Duodenal mucosa (tissue), 2 donors: ENCODE measurements around the gene LILRB5.

Source experiments
- H3K27ac ChIP-seq: one replicate; pipeline ENCODE4 v1.7.0; 2013; ENCODE audit warnings: low read depth, low read length
- H3K27me3 ChIP-seq, 2 donors: one replicate each; pipeline ENCODE4 v1.7.0; 2013; ENCODE audit warnings: low read length in 2 of 2, control low read depth in 1 of 2; ENCODE audit not compliant: insufficient read depth in 2 of 2, control insufficient read depth in 1 of 2
- H3K36me3 ChIP-seq, 2 donors: one replicate each; pipeline ENCODE4 v1.7.0; 2013; ENCODE audit warnings: low read length in 2 of 2, control low read depth in 1 of 2; ENCODE audit not compliant: insufficient read depth in 2 of 2, control insufficient read depth in 1 of 2
- H3K4me1 ChIP-seq, 2 donors: one replicate each; pipeline ENCODE4 v1.7.0; 2013; ENCODE audit warnings: low read length in 2 of 2, control low read depth in 1 of 2; ENCODE audit not compliant: insufficient read depth in 2 of 2, control insufficient read depth in 1 of 2
- H3K4me3 ChIP-seq, 2 donors: one replicate each; pipeline ENCODE4 v1.7.0; 2013; ENCODE audit warnings: low read length in 2 of 2, low read depth in 1 of 2
- H3K9ac ChIP-seq, 2 donors: one replicate each; pipeline ENCODE4 v1.7.0; 2013; ENCODE audit warnings: low read length in 2 of 2, low read depth in 1 of 2
- H3K9me3 ChIP-seq, 2 donors: one replicate each; pipeline ENCODE4 v1.7.0; 2013; ENCODE audit warnings: low read length in 2 of 2, control low read depth in 1 of 2; ENCODE audit not compliant: control insufficient read depth in 1 of 2

LILRB5 gene

GRCh38 chr19:54256250-54257115 lies 590 bp downstream of the LILRB5 start:
- Histone ChIP-seq H3K4me3 (no peak overlapping the region), H3K27me3 (peaks cover 0 to 4% of the 10 kb centered on the region in 2 donors), H3K4me1 (no peaks in the 10 kb centered on the region), H3K36me3 (no peaks in the 10 kb centered on the region), H3K9me3 (no peaks in the 10 kb centered on the region), H3K9ac (no peak overlapping the region), H3K27ac (no peak overlapping the region)

DNA sequence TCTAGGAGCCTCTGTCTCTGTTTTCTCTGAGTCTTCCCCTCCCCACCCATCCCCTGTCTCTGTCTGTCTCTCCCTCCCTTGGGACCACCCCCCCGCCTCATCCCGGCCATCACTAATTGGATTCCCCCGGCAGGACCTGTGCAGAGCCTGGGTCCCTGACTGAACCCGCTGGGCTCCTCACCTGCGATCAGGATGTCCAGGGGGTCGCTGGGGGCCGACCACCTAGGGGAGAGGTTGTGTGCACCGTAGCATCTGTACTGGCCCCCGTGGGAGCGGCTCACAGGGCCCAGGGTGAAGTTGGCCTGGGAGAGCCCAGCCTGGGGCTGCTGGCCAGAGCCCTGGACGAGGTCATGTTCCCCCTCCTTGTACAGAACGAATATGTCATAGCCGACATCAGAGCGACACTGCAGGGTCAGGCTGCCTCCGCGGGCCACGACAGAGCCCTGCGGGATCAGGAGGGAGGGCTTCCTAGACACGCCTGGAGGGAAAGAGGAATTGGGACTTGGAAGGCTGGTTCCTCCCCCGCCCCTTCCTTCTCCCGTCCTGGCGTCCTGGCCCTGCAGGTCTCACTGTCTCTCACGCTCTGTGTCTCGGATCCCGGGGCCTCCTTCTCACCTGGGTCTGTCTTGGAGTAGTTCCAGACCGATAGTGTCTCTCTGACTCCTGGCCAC lies 1.8 kb downstream of the LILRB5 start:
- Histone ChIP-seq H3K4me1 (no peaks in the 10 kb centered on the region), H3K27me3 (peaks cover 0 to 4% of the 10 kb centered on the region in 2 donors), H3K9me3 (no peaks in the 10 kb centered on the region), H3K4me3 (no peak overlapping the region), H3K27ac (no peak overlapping the region), H3K36me3 (no peaks in the 10 kb centered on the region), H3K9ac (no peak overlapping the region)

DNA sequence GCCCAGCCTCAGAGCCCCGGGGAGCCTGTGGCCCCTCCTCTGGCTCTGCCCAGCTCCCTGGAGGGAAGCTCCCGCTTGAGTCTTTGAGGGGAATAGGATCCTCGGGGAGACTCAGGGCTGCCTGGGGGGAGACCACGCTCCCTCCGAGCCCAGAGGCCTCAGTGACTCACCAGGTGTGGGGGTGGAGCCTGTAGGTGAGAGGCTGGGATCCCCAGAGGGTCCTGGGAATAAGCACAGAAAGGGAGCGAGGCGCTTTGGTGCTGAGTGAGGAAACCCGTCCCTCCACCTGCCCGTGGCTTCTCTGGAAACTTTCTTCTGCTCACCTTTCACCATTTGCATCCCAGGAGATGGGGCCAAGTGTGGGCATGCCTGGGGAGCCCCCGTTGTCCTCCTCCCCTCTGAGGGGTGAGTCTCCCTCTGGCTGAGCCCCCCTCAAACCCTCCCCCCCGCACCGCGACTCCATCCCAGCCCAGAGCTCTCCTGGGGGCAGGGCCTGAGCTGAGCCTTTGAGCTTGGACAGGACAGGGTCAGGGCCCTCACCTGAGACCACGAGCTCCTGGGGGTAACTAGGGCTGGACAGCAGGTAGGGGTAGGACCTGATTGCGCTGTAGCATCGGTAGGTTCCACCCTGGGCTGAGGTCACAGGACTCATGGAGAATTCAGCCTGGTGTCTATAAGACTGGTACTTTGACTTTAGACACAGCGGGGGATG lies 2.7 kb downstream of the LILRB5 start:
- H3K27me3 ChIP-seq, result peaks cover 0 to 4% of the 10 kb centered on the region in 2 donors
- H3K9me3 ChIP-seq, result no peaks in the 10 kb centered on the region
- no peak overlapping the region for H3K27ac ChIP-seq

GRCh38 chr19:54253331-54254194 lies 3.5 kb downstream of the LILRB5 start:
- Histone ChIP-seq H3K9me3 (no peaks in the 10 kb centered on the region), H3K27me3 (peaks cover 0 to 4% of the 10 kb centered on the region in 2 donors), H3K4me3 (no peak overlapping the region), H3K36me3 (no peaks in the 10 kb centered on the region), H3K9ac (no peak overlapping the region), H3K27ac (no peak overlapping the region), H3K4me1 (no peaks in the 10 kb centered on the region)

More for the DNA sequence above, 2.7 kb downstream of the LILRB5 start:
- Histone ChIP-seq H3K4me1 (no peaks in the 10 kb centered on the region), H3K4me3 (no peak overlapping the region), H3K36me3 (no peaks in the 10 kb centered on the region), H3K9ac (no peak overlapping the region)

- Histone ChIP-seq H3K27me3 (peaks cover 0 to 4% of the 10 kb centered on the region in 2 donors), H3K9me3 (no peaks in the 10 kb centered on the region), H3K36me3 (no peaks in the 10 kb centered on the region), H3K27ac (no peak overlapping the region), H3K4me3 (no peak overlapping the region), H3K9ac (no peak overlapping the region), H3K4me1 (no peaks in the 10 kb centered on the region)
Measured at GRCh38 chr19:54252845-54253244, 4.2 kb downstream of the LILRB5 start.

DNA sequence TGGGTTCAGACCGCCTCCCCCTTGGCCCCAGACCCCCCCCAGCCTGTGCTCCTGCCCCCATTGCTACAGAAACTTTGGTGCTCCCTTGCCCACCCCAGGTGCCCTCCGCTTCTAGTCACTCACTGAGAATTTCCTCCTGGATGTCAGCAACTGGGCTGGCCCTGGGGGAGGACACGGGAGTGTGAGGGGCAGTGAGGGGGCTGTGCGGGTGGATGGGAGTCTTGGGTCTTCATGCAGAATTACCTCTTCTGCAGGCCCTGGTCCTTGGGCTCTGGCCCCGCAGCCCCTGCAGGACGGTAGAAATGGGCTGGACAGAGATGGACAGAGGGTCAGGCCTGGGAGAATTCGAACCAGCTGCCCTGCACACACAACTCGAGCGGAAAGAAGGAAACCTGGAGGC lies 4.8 kb downstream of the LILRB5 start:
- H3K27ac ChIP-seq, result no peak overlapping the region
- H3K9me3 ChIP-seq, result no peaks in the 10 kb centered on the region
- peaks cover 0 to 5% of the 10 kb centered on the region in 2 donors for H3K4me1 ChIP-seq
- no peak overlapping the region for H3K4me3 ChIP-seq
- no peak overlapping the region for H3K9ac ChIP-seq
- H3K27me3 ChIP-seq, result peaks cover 0 to 4% of the 10 kb centered on the region in 2 donors
- no peaks in the 10 kb centered on the region for H3K36me3 ChIP-seq

GRCh38 chr19:54248016-54248601 lies 9.0 kb downstream of the LILRB5 start:
- Histone ChIP-seq H3K4me3 (no peak overlapping the region), H3K27me3 (no peaks in the 10 kb centered on the region), H3K27ac (no peak overlapping the region), H3K9ac (no peak overlapping the region), H3K9me3 (no peaks in the 10 kb centered on the region), H3K36me3 (no peaks in the 10 kb centered on the region), H3K4me1 (peaks cover 0 to 6% of the 10 kb centered on the region in 2 donors)

- Histone ChIP-seq H3K4me3 (no peak overlapping the region), H3K27ac (no peak overlapping the region), H3K4me1 (peaks cover 0 to 6% of the 10 kb centered on the region in 2 donors), H3K9ac (no peak overlapping the region), H3K36me3 (no peaks in the 10 kb centered on the region), H3K27me3 (no peaks in the 10 kb centered on the region), H3K9me3 (no peaks in the 10 kb centered on the region)
Measured at GRCh38 chr19:54247106-54247930, 9.8 kb downstream of the LILRB5 start.

GRCh38 chr19:54245936-54246335 lies 11.1 kb downstream of the LILRB5 start:
- H3K9ac ChIP-seq, result no peak overlapping the region
- H3K9me3 ChIP-seq, result no peaks in the 10 kb centered on the region
- no peaks in the 10 kb centered on the region for H3K36me3 ChIP-seq
- H3K4me3 ChIP-seq, result no peak overlapping the region
- no peak overlapping the region for H3K27ac ChIP-seq
- peaks cover 0 to 6% of the 10 kb centered on the region in 2 donors for H3K4me1 ChIP-seq
- no peaks in the 10 kb centered on the region for H3K27me3 ChIP-seq
